SIG-M5 treated with dmso at 0.1 percent for 504 hours (cell line): Measurements from ENCODE around the gene ADRB2.
A peak's percentile ranks its signal among the peaks of the same experiment; 100 is the strongest.
"Not testable (repeated sequence)": the region's sequence is repeated elsewhere in the genome, so short reads cannot be mapped to it uniquely, and the experiment has no call there.

ENCODE experiments used
- DNase-seq: peaks from one replicate; lab custom pipeline; 2025; ENCODE audit not compliant: unreplicated experiment; lab: John Stamatoyannopoulos, UW

Gene ADRB2

DNA sequence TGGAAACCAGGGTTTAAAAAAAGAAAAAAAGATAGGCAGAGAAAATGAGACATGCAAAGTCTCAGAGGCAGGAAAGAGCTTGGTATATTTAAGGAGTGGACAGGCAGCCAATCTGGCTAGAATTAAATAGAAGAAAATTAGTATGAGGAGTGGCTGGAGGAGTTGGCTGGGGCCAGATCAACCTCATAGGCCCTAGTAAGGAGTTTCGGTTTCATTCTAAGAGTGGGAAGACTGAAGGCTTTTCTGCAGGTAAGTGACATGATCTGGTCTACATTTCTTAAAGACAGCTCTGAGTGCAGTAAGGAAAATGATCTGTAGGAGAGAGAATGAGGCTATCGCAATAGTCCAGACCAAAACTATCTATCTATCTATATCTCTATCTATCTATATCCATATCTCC lies 27.5 kb downstream of the ADRB2 start:
- DNase-seq, result no peak

DNA sequence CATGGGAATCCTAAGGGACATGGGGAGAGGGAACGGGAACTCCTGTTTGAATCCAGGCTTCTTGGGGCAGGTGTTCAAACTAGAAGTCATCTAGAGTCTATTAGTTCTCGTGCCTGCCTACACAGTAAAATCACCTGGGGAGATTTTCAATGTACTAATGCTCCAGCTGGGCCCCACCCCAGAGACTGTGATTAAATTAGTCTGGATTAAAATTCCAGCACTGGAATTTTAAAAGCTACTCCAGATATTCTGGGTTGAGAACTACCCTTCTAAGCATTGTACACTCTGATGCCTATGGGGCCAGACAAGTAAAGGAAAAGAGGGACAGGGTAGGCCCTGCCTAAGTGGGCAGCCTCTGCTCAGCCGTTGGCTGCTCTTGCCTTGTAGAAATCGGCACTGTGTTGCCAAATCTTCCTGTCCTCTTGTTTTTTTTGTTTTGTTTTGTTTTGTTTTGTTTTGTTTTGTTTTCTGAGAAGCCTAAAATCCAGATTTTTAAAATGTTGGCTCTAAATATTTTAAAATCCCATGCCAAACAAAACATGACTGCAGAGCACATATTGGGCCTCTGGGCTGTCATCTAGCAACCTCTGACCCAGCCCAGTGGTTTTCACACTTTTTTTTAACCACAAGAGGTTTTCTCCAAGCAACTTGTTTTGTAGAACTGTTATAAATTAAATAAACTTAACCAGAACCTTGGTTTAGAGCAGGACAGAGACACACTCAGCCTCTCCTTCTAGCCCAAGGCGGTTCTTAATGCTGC lies 29.0 kb downstream of the ADRB2 start:
- no peak for DNase-seq

DNA sequence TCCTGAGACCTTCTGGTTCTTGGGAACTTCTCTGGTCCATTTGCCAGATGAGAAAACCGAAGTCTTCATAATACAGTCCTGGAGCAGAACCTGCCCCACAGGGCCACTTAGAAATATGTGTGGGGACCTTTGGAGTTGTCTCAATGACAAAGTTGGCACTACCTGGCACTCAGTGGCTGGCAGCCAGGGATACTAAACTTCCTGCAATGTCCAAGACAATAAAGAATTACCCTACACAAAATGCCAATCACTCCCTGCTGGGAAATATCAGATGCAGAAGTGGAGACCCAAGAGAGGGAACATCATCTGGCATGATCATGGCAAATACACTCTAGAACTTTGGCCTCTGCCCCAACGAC lies 29.6 kb downstream of the ADRB2 start:
- no peak for DNase-seq

DNA sequence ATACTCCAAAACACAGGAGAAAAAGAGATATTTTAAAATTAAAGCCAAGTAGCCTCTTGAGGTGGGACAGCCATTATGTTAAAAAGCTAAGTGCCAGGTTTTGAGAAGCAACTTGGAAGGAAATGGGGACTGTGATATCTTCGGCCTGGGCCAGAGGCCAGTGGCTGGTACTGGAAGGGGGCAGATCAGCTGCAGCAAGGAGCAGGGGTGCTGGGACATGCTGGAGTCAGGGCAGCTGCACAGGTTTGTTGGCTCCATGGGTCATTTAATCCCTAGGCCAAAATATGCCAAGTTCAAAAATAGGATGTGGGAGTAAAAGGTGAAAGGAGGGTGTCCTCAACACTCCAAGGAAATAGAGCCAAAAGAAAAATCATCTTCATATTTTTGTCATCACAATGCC lies 30.0 kb downstream of the ADRB2 start:
- DNase-seq, result no peak

DNA sequence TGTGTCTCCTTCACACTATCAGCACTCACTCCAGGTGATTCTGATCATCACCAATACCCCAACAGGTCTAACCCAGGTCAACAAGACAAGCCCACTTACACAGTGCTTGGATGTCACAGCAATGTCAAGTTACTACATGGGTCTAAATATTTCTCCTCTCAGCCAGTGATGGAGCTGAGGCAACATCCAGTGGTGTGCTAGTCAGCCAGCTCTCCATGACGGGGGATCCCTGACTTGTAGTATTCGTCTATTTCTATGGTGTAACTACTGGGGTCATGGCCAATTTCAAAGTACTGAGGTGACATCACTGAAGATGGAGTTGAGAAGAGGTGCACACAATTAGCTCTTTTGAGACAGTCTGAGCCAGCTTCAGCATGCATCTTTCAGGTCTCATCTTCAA lies 31.1 kb downstream of the ADRB2 start:
- no peak for DNase-seq

DNA sequence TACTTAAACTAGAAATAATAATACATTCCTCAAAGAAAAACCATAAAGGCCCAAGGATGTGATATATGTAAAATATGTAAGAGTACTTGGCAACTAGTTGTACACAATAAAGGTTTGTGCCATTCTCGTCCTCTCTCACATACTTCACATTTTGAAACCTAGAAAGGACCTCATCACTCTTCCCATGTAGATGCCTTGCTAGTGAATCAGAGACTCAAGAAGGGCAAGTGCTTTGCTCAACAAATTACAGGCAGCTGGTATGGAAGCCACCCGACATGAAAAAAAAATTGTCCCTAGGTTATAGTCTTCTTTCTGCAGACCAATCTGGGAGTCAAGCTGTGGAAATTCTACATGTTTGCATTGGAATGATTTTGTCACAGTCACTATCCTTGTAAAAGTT lies 31.7 kb downstream of the ADRB2 start:
- DNase-seq, result no peak

DNA sequence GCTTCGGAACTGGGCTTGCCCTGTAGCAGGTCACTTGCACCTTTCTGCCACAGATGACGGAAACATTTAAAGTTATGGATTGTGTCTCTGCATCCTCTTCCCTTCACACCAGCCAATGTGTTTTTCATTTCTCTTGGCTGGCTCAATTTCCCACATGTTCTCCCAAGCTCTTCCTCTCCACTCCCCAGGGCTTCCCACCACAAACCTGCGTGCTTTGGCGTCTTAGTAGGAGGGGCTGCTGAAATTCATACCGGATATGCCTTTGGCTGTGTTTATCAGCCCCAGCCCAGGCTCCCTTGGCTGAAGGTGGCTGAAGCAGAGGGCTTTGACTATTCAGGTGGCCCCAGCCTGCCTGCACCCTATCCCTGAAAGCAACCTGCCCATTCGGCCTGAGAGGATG lies 32.1 kb downstream of the ADRB2 start:
- DNase-seq, result no peak

DNA sequence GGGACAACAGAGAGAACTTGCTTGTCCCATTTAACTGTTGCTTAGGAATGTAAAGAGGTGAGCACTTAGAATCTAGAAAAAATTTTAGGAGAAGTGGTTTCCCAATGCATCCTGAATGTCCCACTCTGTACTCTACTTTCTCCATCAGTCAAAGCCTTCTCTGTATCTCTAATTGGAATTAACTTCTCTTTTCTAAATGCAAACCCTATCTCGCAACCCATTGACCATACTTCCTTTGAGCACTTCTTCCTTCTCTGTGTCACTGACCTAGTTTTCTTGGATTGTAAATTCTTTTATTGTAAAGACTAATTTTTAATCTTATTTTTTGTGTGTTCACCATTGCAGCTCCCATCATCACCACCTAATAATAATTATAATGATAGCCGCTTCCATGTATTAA lies 33.3 kb downstream of the ADRB2 start:
- DNase-seq, result peak; percentile 64

DNA sequence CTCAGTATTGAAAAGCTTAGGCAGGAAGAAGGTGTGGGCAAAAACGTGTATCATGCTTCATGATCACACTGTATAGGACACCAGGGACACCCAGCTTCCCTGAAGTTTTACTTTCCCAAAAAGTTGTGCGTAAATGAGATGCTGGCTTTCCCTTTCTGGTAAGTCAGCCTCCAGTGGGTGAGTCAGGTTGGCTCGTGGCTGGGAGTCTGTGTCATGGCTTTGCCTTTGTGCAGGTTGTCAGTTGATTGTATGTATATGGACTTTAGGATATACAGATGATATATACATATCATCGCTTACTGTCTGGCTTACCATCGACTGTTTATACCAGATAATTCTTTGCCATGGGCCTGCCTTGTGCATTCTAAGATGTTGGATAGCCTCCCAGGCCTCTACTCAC lies 34.2 kb downstream of the ADRB2 start:
- DNase-seq, result no peak

DNA sequence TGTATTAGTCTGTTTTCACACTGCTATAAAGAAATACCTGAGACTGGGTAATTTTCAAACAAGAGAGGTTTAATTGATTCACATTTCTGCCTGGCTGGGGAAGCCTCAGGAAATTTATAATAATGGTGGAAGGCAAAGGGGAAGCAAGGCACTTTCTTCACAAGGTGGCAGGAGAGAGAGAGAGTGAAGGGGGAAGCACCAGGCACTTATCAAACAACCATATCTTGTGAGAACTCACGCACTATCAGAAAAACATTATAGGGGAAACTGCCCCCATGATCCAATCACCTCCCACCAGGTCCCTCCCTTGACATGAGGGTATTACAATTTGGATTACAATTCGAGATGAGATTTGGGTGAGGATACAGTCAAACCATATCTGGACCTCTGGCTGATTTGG lies 34.7 kb downstream of the ADRB2 start:
- DNase-seq, result no peak

DNA sequence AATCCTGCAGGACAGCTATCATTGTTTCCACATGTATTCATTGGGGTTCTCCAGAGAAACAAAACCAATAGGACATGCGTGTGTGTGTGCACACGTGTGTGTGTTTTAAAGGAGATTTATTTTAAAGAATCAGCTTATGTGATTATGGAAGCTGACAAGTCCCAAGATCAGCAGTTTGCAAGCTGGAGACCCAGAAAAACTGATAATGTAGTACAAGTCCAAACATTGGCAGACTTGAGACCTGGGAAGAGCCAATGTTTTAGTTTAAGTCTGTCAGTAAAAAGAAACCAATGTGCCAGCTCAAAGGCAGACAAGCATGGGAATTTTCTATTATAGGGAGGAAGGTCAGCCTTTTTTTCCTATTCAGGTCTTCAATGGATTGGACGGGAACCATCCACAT lies 35.3 kb downstream of the ADRB2 start:
- no peak for DNase-seq

DNA sequence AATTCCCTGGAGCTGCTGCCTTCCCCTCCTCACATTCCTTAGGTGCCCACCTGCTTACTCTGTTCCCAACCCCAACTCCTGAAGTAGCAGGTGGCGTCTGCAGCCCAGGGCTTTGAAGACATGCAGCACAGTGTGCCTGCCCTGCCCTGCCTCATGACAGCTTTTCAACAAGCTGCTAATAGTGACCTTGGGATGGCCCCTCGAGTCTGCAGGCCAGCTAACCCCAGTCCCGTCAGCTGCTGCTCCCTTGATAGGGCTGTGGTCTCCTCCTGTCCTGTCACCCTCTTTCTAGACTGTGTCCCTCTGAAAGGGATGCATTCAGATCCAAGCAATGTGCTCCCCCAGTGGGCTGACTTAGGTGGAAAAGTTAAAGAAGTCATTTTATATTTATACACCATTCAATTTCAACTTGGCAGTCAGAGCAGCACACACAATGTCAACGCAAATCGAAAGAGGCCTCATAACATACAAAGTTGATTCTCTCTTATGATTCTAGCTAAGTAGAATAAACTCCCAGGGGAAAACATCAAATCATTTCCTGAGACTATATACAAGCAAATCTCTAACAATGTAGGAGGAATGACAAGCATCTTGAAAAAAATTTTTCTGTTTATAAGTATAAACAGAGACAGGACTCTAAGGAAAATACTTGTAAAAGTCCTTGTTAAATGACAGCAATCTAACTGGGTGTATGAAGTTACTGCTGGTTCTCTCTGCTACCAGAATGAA lies 37.9 kb downstream of the ADRB2 start:
- DNase-seq, result no peak

DNA sequence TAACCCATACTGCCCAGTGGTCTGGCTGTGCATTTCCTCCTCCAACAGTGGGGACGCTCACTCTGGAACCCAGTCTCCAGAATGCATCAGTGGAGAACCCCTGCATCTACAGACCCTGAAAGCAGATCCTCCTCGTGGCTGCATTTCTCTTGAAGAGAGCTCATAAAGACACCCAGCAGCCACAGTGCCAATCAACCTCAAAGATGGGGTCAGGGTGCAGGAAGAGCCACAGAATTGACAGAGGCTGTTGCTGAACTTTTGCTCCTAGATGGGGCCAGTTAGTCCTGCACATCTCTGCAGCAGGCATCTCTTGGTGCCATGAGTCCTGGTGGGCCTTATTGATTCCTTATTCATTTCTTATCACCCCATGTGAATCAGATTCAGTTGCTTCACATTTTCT lies 39.6 kb downstream of the ADRB2 start:
- no peak for DNase-seq

DNA sequence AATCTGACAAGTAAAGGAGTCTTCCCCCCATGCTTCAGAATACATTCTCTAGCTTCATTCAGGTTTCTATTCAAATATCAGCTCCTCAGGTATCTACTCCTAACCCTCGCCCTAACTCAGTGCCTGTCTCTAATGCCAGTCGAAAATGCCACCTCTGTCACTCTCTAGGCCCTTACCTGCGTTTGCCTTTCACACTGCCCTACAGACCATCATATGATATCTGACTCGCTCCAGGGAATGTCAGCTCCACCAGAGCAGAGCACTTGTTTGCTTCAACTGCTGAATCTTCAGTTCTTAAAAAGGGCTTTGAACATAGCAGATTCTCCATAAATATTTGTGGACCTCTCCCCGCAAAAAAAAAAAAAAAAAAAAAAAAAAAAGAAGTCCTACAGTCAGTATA lies 46.7 kb downstream of the ADRB2 start:
- DNase-seq, result no peak

DNA sequence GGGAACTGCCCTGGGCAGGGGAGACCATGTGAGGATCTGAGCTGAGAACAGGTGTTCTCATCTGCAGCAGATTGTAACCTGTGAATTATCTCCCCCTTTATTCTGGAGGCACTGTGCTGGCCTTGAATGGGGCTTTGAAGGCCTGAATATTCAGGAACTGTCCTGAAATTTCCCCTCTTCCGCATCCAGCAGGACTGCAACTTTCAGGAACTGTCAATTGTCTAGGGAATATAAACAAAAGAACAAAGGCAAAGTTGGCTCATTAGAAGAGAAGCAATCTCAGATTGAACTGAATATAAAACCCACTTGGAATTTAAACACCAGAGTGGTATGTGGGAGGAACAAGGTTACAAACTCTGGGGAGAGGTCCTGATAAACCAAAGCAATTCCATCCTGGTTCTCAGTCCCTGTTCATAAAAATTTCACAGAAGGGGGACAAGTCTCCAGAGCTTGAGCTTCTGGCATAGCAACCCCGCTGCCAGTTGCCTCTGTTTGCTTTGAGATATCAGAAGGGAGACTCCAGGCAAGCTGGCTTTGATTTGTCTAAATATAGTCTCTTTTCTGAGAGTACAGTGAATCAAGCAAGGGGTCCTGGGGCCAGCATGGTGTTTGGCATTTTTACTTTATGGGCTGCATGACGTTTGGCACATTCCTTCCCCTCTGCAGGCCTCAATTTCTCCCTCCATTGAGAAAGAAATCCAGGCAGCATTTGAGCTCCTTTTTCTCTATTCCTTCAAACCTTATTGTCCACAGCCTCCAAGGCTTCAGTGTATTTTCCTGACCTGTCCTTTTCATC lies 47.5 kb downstream of the ADRB2 start:
- no peak for DNase-seq

DNA sequence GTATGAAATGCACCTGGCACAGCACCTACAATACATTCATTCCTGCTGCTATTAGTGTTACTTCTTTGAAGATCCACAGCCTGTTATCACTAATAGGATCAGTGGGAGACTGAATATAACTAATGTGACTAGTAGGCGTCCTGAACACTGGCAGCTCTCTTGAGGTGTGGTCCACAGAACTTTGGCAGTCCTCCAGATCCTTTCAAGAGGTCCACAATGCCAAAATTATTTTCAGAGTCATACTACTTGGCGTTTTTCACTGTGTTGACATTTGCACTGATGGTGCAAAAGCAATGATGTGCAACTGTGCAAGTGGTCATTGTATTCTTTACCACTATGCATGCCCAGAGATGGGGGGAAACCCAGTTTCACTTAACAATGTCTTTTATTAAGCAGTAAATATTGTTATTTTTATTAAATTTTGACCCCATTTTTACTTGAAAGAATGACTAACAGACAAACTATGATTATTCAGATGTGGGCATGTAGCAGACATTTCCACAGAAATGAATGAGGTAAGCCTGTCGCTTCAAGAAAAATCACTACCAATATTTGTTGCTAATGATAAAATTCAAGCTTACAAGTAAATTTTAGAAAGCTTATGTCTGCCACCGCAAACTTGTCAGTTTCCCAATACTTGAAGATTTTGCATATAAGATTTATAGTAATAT lies 48.9 kb downstream of the ADRB2 start:
- DNase-seq, result no peak

DNA sequence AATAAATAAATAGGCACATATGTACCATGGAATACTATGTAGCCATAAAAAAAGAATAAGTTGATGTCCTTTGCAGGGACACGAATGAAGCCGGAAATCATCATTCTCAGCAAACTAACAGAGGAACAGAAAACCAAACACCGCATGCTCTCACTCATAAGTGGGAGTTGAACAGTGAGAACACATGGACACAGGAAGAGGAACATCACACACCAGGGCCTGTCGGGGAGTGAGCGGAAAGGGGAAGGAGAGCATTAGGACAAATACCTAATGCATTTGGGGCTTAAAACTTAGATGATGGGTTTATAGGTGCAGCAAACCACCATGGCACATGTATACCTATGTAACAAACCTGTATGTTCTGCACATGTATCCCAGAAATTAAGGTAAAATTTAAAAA lies 51.0 kb downstream of the ADRB2 start:
- not testable (repeated sequence) for DNase-seq
